Activated CD4-positive, alpha-beta T cell treated with anti-CD3 and anti-CD28 coated beads for 24 hours (primary cell): ENCODE measurements around the gene EEF1A2.
"Not testable (repeated sequence)": the region's sequence is repeated elsewhere in the genome, so short reads cannot be mapped to it uniquely, and the experiment has no call there.

Experiments used
- DNase-seq, 2 donors: peaks; one replicate each; pipeline ENCODE4 v3.0.0-alpha.2; 2020; ENCODE audit warnings: low read depth in 2 of 2

EEF1A2 gene

GRCh38 chr20:63487116-63487764, 11.6 kb downstream of the EEF1A2 start:
- no peak for DNase-seq

GRCh38 chr20:63486300-63486855, 12.5 kb downstream of the EEF1A2 start:
- DNase-seq = no peak

GRCh38 chr20:63484651-63485403, 14.1 kb downstream of the EEF1A2 start:
- DNase-seq = no peak

- no peak for DNase-seq
Measured at GRCh38 chr20:63484236-63484635, 14.6 kb downstream of the EEF1A2 start.

- no peak for DNase-seq
Measured at GRCh38 chr20:63483834-63484233, 15.0 kb downstream of the EEF1A2 start.

- no peak for DNase-seq
Measured at GRCh38 chr20:63482021-63482587, 16.8 kb downstream of the EEF1A2 start.

GRCh38 chr20:63481503-63481902, 17.4 kb downstream of the EEF1A2 start:
- no peak for DNase-seq

GRCh38 chr20:63479695-63480419, 19.0 kb downstream of the EEF1A2 start:
- DNase-seq = not testable (repeated sequence)

GRCh38 chr20:63478346-63479302, 20.3 kb downstream of the EEF1A2 start:
- no peak for DNase-seq

- DNase-seq = no peak
Measured at GRCh38 chr20:63477944-63478343, 20.9 kb downstream of the EEF1A2 start.

GRCh38 chr20:63477061-63477616, 21.7 kb downstream of the EEF1A2 start:
- no peak for DNase-seq

GRCh38 chr20:63475209-63475608, 23.7 kb downstream of the EEF1A2 start:
- DNase-seq = no peak

GRCh38 chr20:63473555-63474449, 25.1 kb downstream of the EEF1A2 start:
- no peak for DNase-seq

- DNase-seq = no peak
Measured at GRCh38 chr20:63472862-63473390, 26.0 kb downstream of the EEF1A2 start.

GRCh38 chr20:63471981-63472831, 26.7 kb downstream of the EEF1A2 start, which contains the start of gene KCNQ2:
TSS of gene KCNQ2 (minus strand) at chr20:63472655. CDS start at chr20:63472463, 192 bp downstream.
- no peak for DNase-seq

- DNase-seq = no peak
Measured at GRCh38 chr20:63471717-63471980, 27.2 kb downstream of the EEF1A2 start.

- no peak for DNase-seq
Measured at GRCh38 chr20:63471002-63471716, 27.7 kb downstream of the EEF1A2 start.

GRCh38 chr20:63470410-63470809, 28.5 kb downstream of the EEF1A2 start:
- no peak for DNase-seq
